GM12891 (cell line): ENCODE results near the gene HMGA1.
"Not testable (repeated sequence)": the region's sequence is repeated elsewhere in the genome, so short reads cannot be mapped to it uniquely, and the experiment has no call there.

Source experiments
- DNase-seq: peaks from one replicate; pipeline ENCODE4 v3.0.0; 2011; ENCODE audit warnings: low spot score; ENCODE audit not compliant: insufficient read length
- FAIRE-seq: peaks from 2 replicates; lab custom pipeline; 2011; peaks lifted over from hg19 to GRCh38; lab: Jason Lieb, UNC
- PAX5 ChIP-seq: IDR thresholded peaks from 2 replicates; pipeline ENCODE4 v1.6.1; 2011; ENCODE audit warnings: low read length, moderate library complexity, mild to moderate bottlenecking; ENCODE audit not compliant: insufficient read depth, severe bottlenecking
- POLR2A ChIP-seq: IDR thresholded peaks from 2 replicates; pipeline ENCODE4 v1.6.1; 2011; ENCODE audit warnings: low read depth, low read length, control low read depth
- POLR2AphosphoS5 ChIP-seq: IDR thresholded peaks from 2 replicates; pipeline ENCODE4 v1.6.1; 2011; ENCODE audit warnings: low read depth, low read length, control low read depth
- POU2F2 ChIP-seq: IDR thresholded peaks from 2 replicates; pipeline ENCODE4 v1.6.1; 2011; ENCODE audit warnings: low read depth, mild to moderate bottlenecking, control low read depth, low read length, moderate library complexity
- SPI1 ChIP-seq: IDR thresholded peaks from 2 replicates; pipeline ENCODE4 v1.6.1; 2011; ENCODE audit warnings: low read depth, low read length, control low read depth
- TAF1 ChIP-seq: IDR thresholded peaks from 2 replicates; pipeline ENCODE4 v1.6.1; 2011; ENCODE audit warnings: low read depth, low read length, control low read depth

HMGA1 gene

GRCh38 chr6:34243901-34244884 lies 7.5 kb downstream of the HMGA1 start:
- TF ChIP-seq PAX5 (no peak), POU2F2 (no peak), TAF1 (no peak), SPI1 (no peak), POLR2A (no peak), POLR2AphosphoS5 (no peak; the same call in 1 of the 2 replicates)
- FAIRE-seq, result no peak
- DNase-seq, result no peak

DNA sequence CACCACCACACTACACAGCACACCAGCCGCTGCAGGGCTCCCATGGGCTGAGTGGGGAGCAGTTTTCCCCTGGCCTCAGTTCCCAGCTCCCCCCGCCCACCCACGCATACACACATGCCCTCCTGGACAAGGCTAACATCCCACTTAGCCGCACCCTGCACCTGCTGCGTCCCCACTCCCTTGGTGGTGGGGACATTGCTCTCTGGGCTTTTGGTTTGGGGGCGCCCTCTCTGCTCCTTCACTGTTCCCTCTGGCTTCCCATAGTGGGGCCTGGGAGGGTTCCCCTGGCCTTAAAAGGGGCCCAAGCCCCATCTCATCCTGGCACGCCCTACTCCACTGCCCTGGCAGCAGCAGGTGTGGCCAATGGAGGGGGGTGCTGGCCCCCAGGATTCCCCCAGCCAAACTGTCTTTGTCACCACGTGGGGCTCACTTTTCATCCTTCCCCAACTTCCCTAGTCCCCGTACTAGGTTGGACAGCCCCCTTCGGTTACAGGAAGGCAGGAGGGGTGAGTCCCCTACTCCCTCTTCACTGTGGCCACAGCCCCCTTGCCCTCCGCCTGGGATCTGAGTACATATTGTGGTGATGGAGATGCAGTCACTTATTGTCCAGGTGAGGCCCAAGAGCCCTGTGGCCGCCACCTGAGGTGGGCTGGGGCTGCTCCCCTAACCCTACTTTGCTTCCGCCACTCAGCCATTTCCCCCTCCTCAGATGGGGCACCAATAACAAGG lies 8.5 kb downstream of the HMGA1 start:
- FAIRE-seq, DNase-seq: not testable (repeated sequence)
- TF ChIP-seq POLR2A (peak; percentile 29), POLR2AphosphoS5 (peak; percentile 33; the same call in 1 of the 2 replicates)

- DNase-seq, FAIRE-seq: not testable (repeated sequence)
Measured at GRCh38 chr6:34245761-34246140, 9.1 kb downstream of the HMGA1 start.

DNA sequence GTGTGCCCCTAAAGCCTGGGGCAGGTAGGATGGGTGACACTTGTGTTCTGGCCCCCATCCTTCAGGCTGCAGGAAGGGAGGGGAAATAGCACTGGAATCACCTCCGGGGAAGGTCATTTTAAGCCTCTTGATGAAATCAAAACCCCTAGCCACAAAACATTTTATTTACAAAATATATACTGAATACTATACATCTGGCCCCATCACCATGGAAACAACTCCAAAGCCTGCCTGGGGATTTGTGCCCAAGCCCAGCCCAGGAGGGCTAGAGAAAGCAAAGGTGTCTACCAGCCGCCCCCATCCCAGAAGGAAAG lies 9.5 kb downstream of the HMGA1 start:
- DNase-seq (no peak), FAIRE-seq (no peak)
- no peak for TF ChIP-seq PAX5
- no peak for TF ChIP-seq POLR2A
- TF ChIP-seq TAF1, result no peak
- no peak for TF ChIP-seq SPI1

GRCh38 chr6:34246563-34247391 lies 10.1 kb downstream of the HMGA1 start:
- TF ChIP-seq POLR2A (peak; percentile 86), POLR2AphosphoS5 (peak; percentile 97), SPI1 (no peak), POU2F2 (peak; percentile 83)
- DNase-seq (no peak), FAIRE-seq (no peak)

- no peak for FAIRE-seq
- TF ChIP-seq POLR2AphosphoS5, result no peak
- no peak for TF ChIP-seq TAF1
- TF ChIP-seq POU2F2, result no peak
- TF ChIP-seq POLR2A, result 0 out of 2 replicates have a peak, but pooled peaks have one; percentile 13
- TF ChIP-seq PAX5, result no peak
- DNase-seq, result no peak
Measured at GRCh38 chr6:34247481-34248197, 11.0 kb downstream of the HMGA1 start.

DNA sequence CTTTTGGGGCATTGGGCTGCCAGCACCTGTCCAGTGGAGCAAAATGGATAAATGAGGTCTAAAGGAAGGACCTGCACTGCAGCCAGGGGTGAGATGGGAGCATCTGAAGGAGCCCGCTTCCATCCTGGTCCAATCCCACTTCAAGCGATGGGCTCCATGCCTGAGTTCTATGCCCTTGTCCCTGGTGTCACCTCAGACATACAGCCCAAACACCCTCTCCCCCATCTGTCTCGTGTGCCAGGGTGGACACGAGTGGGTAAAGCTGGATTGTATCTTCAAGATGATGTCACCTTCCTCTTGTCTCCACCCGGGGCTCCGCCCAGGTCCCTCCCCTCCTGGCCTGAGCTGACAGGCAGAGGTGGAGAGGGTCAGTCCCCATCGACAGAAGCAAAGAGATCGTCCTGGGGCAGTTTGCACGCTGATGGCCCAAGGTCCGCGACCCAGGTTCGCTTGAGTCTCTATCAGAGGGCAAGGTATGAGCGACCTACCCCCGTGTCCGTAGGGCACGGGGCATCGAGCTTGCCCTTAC lies 11.6 kb downstream of the HMGA1 start:
- DNase-seq, result no peak
- no peak for FAIRE-seq
- TF ChIP-seq SPI1 (no peak), POU2F2 (peak; percentile 43; the same call in 1 of the 2 replicates)

- TF ChIP-seq PAX5, result peak; percentile 28
- TF ChIP-seq SPI1, result no peak
- TF ChIP-seq POU2F2, result no peak; the same call in 1 of the 2 replicates
- TF ChIP-seq POLR2AphosphoS5, result no peak
- 0 out of 2 replicates have a peak, but pooled peaks have one; percentile 11 for TF ChIP-seq TAF1
Measured at GRCh38 chr6:34248727-34249468, 12.2 kb downstream of the HMGA1 start, which contains the start of gene SMIM29. SMIM29 (minus strand) TSS chr6:34249006; CDS start chr6:34247791, 1,215 bp downstream.

More at GRCh38 chr6:34248727-34249468, 12.2 kb downstream of the HMGA1 start, which contains the start of gene SMIM29:
- DNase-seq (peak; percentile 94), FAIRE-seq (peak; percentile 71)
